B cell (primary cell): ENCODE data around the gene LRIG1.

Experiments used
- EZH2 ChIP-seq: IDR thresholded peaks from 2 replicates; pipeline ENCODE4 v1.6.1; 2012; ENCODE audit warnings: borderline replicate concordance, low read depth, mild to moderate bottlenecking, moderate library complexity, low read length; ENCODE audit not compliant: insufficient read depth, poor library complexity, severe bottlenecking
- TF ChIP-seq, protein P1 (sequence below): fragments of 200-600 bp; IDR thresholded peaks from one replicate; pipeline ENCODE4 v1.8.0; 2022; ENCODE audit warnings: antibody characterized with exemption, mild to moderate bottlenecking

DNA sequence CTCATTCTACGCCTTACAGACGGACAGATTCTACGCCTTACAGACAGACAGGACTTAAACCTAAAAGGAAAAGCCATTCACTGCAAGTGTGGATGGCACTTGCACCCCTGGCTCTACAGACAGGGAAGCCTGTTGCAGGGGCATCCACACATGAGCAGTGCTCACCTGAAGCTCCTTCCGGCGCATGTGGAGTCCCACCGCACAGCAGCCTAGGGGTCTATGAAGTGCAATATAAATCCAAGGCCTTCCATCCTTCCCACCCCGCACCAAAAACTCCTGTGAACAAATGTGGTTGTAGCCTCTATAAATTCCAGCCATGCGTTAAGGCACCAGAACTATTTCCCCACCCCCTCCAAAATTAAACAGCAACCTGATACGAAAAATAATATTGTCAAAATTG is 121.3 kb downstream of the LRIG1 start:
- TF ChIP-seq, protein P1, sequence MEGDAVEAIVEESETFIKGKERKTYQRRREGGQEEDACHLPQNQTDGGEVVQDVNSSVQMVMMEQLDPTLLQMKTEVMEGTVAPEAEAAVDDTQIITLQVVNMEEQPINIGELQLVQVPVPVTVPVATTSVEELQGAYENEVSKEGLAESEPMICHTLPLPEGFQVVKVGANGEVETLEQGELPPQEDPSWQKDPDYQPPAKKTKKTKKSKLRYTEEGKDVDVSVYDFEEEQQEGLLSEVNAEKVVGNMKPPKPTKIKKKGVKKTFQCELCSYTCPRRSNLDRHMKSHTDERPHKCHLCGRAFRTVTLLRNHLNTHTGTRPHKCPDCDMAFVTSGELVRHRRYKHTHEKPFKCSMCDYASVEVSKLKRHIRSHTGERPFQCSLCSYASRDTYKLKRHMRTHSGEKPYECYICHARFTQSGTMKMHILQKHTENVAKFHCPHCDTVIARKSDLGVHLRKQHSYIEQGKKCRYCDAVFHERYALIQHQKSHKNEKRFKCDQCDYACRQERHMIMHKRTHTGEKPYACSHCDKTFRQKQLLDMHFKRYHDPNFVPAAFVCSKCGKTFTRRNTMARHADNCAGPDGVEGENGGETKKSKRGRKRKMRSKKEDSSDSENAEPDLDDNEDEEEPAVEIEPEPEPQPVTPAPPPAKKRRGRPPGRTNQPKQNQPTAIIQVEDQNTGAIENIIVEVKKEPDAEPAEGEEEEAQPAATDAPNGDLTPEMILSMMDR: no peak
- TF ChIP-seq EZH2: no peak
